Testis (tissue), 5 donors: ENCODE results near the gene DYNLL1. TPM values are rescaled to one million over a fixed set of nuclear protein-coding genes. Genes with fewer than 3 reads are reported as not detected.
"Not testable (repeated sequence)": the region's sequence is repeated elsewhere in the genome, so short reads cannot be mapped to it uniquely, and the experiment has no call there.

Experiments
- DNase-seq: peaks from one replicate; pipeline ENCODE4 v3.0.0-alpha.2; 2019
- H3K27ac ChIP-seq, 2 donors: fragments of 200-600 bp; sonication (generic); one replicate each; pipeline ENCODE4 v1.5.1; 2019
- H3K27me3 ChIP-seq: fragments of 200-600 bp; sonication (generic); one replicate; pipeline ENCODE4 v1.5.1; 2019
- H3K36me3 ChIP-seq: fragments of 200-600 bp; sonication (generic); one replicate; pipeline ENCODE4 v1.5.1; 2017; ENCODE audit warnings: low read depth; ENCODE audit errors: missing control alignments
- H3K4me1 ChIP-seq: fragments of 200-600 bp; sonication (generic); one replicate; pipeline ENCODE4 v1.5.1; 2019
- H3K4me3 ChIP-seq, 2 donors: fragments of 200-600 bp; sonication (generic); one replicate each; pipeline ENCODE4 v1.5.1; 2017 to 2019
- H3K9me3 ChIP-seq: fragments of 200-600 bp; sonication (generic); one replicate; pipeline ENCODE4 v1.5.1; 2017
- CTCF ChIP-seq, 3 experiments: fragments of 450-650 bp in 2 of 3; fragments of 200-600 bp in 1 of 3; sonication (generic) in 1 of 3; IDR thresholded peaks; one replicate each; pipeline ENCODE4 v1.5.1; 2016 to 2019; ENCODE audit warnings: antibody characterized with exemption in 3 of 3, mild to moderate bottlenecking in 2 of 3, moderate library complexity in 1 of 3
- POLR2A ChIP-seq: fragments of 450-650 bp; IDR thresholded peaks from one replicate; pipeline ENCODE4 v1.6.1; 2017; ENCODE audit warnings: antibody characterized with exemption, mild to moderate bottlenecking, moderate library complexity
- WGBS, 2 donors: methylation state at CpG; one replicate each; pipeline ENCODE4 v1.1.5; 2018; 5-methylcytosine and 5-hydroxymethylcytosine counted together
- intact Hi-C: fragments of 100-400 bp; cut with DNase I; formaldehyde crosslinking; loops from one replicate; pipeline ENCODE4 v1.15.1; 2023; ENCODE audit warnings: low total_unique reads
- long read RNA-seq, 2 donors: transcript quantifications; one replicate each; lab custom pipeline, GENCODE V29; 2026
- polyA plus RNA-seq: library from polyadenylated mRNA; stranded (reverse); fragments of 350-450 nt; fragmentation: Illumina TruSeq; extraction: RNeasy Lipid Tissue Mini Kit (QIAGEN cat#74804); gene quantifications from one replicate; pipeline ENCODE4 v1.2.3, GENCODE V29; 2014; ENCODE audit warnings: low read depth, low replicate concordance; ENCODE audit not compliant: insufficient read depth
- total RNA-seq, 2 donors: library from RNA; depleted of rRNA; stranded (reverse); fragments of >200 nt; gene quantifications; one replicate each; pipeline ENCODE4 v1.2.3, GENCODE V29; 2016

Gene DYNLL1
- total RNA-seq (100 to 1,000 TPM; 404 to 461 TPM), polyA plus RNA-seq (725 TPM)
- long read RNA-seq, donor 1, transcript DYNLL1-202 (3 exons, 697 nt) = minor isoform, 23 of 525 reads
- long read RNA-seq, donor 1, transcript DYNLL1-201 (3 exons, 720 nt) = major isoform, 349 of 525 reads
- long read RNA-seq, donor 1, transcript DYNLL1-207 (2 exons, 719 nt) = minor isoform, 32 of 525 reads
- long read RNA-seq, donor 1, transcript DYNLL1-210 (1 exons, 670 nt) = minor isoform, 52 of 525 reads
- long read RNA-seq, donor 1, partial matches to known transcripts = 34 of 525 reads
- long read RNA-seq, donor 1, other reads (novel, unspliced or antisense) = 22 of 525 reads
- long read RNA-seq, donor 2, transcript DYNLL1-202 (3 exons, 697 nt) = minor isoform, 15 of 294 reads
- long read RNA-seq, donor 2, transcript DYNLL1-210 (1 exons, 670 nt) = minor isoform, 47 of 294 reads
- long read RNA-seq, donor 2, transcript DYNLL1-201 (3 exons, 720 nt) = major isoform, 195 of 294 reads
- long read RNA-seq, donor 2, transcript DYNLL1-207 (2 exons, 719 nt) = minor isoform, 23 of 294 reads
- long read RNA-seq, donor 2, partial matches to known transcripts = 0 of 294 reads
- long read RNA-seq, donor 2, other reads (novel, unspliced or antisense) = 0 of 294 reads

- peaks cover 35% of the 10 kb centered on the region for H3K4me1 ChIP-seq
- intact Hi-C loops = no loop called here
- peak in 2 of 3 experiments; percentile 39 to 41 for TF ChIP-seq CTCF (IDR thresholded peaks at IDR 0.05)
- TF ChIP-seq POLR2A = peak; percentile 75
- no peaks in the 10 kb centered on the region for H3K27me3 ChIP-seq
- no peaks in the 10 kb centered on the region for H3K9me3 ChIP-seq
- H3K36me3 ChIP-seq = no peaks in the 10 kb centered on the region
- peak within 1 kb of the TSS; percentile 94 to 95 for H3K27ac ChIP-seq
- H3K4me3 ChIP-seq = peak within 1 kb of the TSS; percentile 96 to 100
- 0 to 1% methylated on average over 26 to 31 of the region's 53 CpGs for WGBS, 2 donors
- peak; percentile 98 for DNase-seq
These were observed at the start of gene DYNLL1 for GRCh38 chr12:120495731-120496412. Gene DYNLL1 (plus strand): TSS chr12:120496113. CDS start chr12:120496422, 309 bp downstream.

GRCh38 chr12:120446844-120447178 is 49.1 kb upstream of the DYNLL1 start:
- intact Hi-C loops, H3K36me3 ChIP-seq, DNase-seq, H3K27me3 ChIP-seq, H3K9me3 ChIP-seq: not testable (repeated sequence)
- H3K4me3 ChIP-seq = peak overlapping the region; percentile 75 to 97
- peaks cover 18% of the 10 kb centered on the region for H3K4me1 ChIP-seq
- WGBS, 2 donors = 4 to 5% methylated on average over 17 of the region's 17 CpGs
- H3K27ac ChIP-seq = peak overlapping the region; percentile 71 to 75

- Histone ChIP-seq H3K4me1 (peaks cover 18% of the 10 kb centered on the region), H3K9me3 (no peaks in the 10 kb centered on the region), H3K36me3 (no peaks in the 10 kb centered on the region), H3K27ac (no peak overlapping the region), H3K4me3 (no peak overlapping the region), H3K27me3 (no peaks in the 10 kb centered on the region)
- TF ChIP-seq CTCF (IDR thresholded peaks at IDR 0.05) (no peak), POLR2A (no peak)
- WGBS, 2 donors = 92 to 93% methylated on average over 4 of the region's 4 CpGs
- intact Hi-C loops = no loop called here
- no peak for DNase-seq
These were observed 47.9 kb upstream of the DYNLL1 start for GRCh38 chr12:120447992-120448391.

- not testable (repeated sequence) for H3K36me3 ChIP-seq
These were observed 43.4 kb upstream of the DYNLL1 start for GRCh38 chr12:120452524-120452923.

GRCh38 chr12:120453060-120453750 is 42.7 kb upstream of the DYNLL1 start:
- Histone ChIP-seq H3K27ac (no peak overlapping the region), H3K27me3 (no peaks in the 10 kb centered on the region), H3K4me1 (no peaks in the 10 kb centered on the region), H3K9me3 (no peaks in the 10 kb centered on the region), H3K4me3 (no peak overlapping the region), H3K36me3 (no peaks in the 10 kb centered on the region)
- no peak for DNase-seq
- intact Hi-C loops = no loop called here
- WGBS, 2 donors = 86 to 94% methylated on average over 3 of the region's 3 CpGs
- TF ChIP-seq POLR2A (no peak), CTCF (IDR thresholded peaks at IDR 0.05) (no peak)

More at GRCh38 chr12:120452524-120452923, 43.4 kb upstream of the DYNLL1 start:
- H3K27ac ChIP-seq, intact Hi-C loops, H3K4me1 ChIP-seq, H3K27me3 ChIP-seq, DNase-seq, H3K4me3 ChIP-seq, H3K9me3 ChIP-seq: not testable (repeated sequence)
- WGBS, 2 donors = 79 to 82% methylated on average over 5 of the region's 5 CpGs
